ENCODE results near the gene VPS37C. TPM values are rescaled to one million over a fixed set of nuclear protein-coding genes. Genes with fewer than 3 reads are reported as not detected.

The VPS37C gene
- total and polyA plus RNA-seq, 10 of the 15 experiments (the other 5 are each of a cell fraction or from before 2014, with no cell fraction given) = 0.39 to 16.5 (median 7.8) TPM

DNA sequence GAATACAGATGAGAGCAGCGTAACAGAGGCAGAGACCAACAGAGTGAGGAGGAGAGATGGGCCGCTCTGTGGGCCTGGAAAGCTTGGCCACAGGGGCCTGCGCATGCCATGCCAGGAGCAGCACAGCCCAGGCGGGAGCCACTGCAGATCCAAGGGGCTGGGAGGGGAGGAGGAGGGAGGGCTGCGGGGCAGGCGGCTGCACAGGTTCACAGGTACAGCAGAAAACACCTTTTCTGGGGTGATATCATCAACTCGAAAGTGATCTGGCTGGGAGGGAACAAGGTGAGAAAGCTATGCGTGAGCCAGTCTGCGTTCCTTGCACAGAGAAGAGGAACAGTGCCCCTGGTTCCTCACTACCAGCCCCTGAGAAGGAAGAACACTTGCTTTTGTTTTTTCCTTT is 14.8 kb downstream of the VPS37C start:
- no peak for DNase-seq (ENCODE audit: low read depth, low spot score)
- H4K20me1 ChIP-seq (ENCODE audit: control insufficient read depth, insufficient read depth) = no peaks in the 10 kb centered on the region
- H2AFZ ChIP-seq (ENCODE audit: control insufficient read depth, low read depth, low read length) = no peak overlapping the region
- no peaks in the 10 kb centered on the region for H3K9me3 ChIP-seq (replicated peaks; ENCODE audit: control insufficient read depth, insufficient read depth, low read length)
- SMC1A ChIA-PET (ENCODE audit: uncharacterized antibody, unreplicated experiment) = interaction anchor here (1.1 to 1.4 kb wide), 2 partner anchors 10 to 11 kb away, joined by 3 to 5 read pairs; no protein-coding TSS in a partner anchor
- RAD21 ChIA-PET (ENCODE audit: unreplicated experiment) = no interaction called here
- H3K27ac ChIP-seq (ENCODE audit: control insufficient read depth, insufficient read depth) = no peak overlapping the region
- H3K79me2 ChIP-seq (ENCODE audit: control insufficient read depth, insufficient read depth, low read length) = peaks cover 3% of the 10 kb centered on the region
- 80% methylated on average over 8 of the region's 9 CpGs for WGBS (ENCODE audit: insufficient coverage, insufficient replicate concordance, low lambda C conversion rate, missing lambda C conversion rate)
- intact Hi-C loops (cut with micrococcal nuclease; ENCODE audit: unreplicated experiment) (no loop called here), in situ Hi-C loops (cut with MboI) (no loop called here)
- no peak overlapping the region for H3K9ac ChIP-seq (ENCODE audit: control insufficient read depth, insufficient read depth, low read length)
- peaks cover 2% of the 10 kb centered on the region; the same call in 1 of the 2 replicates for H3K4me1 ChIP-seq (ENCODE audit: control insufficient read depth, insufficient read depth, low read length)
- no peaks in the 10 kb centered on the region for H3K27me3 ChIP-seq (replicated peaks in 1 of 2; ENCODE audit: control insufficient read depth in 2 of 2, insufficient read depth in 2 of 2, low read length in 1 of 2)
- CTCF ChIA-PET = interaction anchor here (2.4 kb wide), 1 partner anchor 41 kb away, joined by 8 read pairs; no protein-coding TSS in a partner anchor
- no TSS peak for BruUV-seq (replicated peaks)
- H3K36me3 ChIP-seq (ENCODE audit: control insufficient read depth in 2 of 2, insufficient read depth in 2 of 2, low read length in 1 of 2) = no peaks in the 10 kb centered on the region; a peak in 1 of 4 replicates
- H3K4me3 ChIP-seq = no peak overlapping the region
- H3K4me2 ChIP-seq (ENCODE audit: control insufficient read depth, insufficient read depth) = no peak overlapping the region
- no peak for ATAC-seq
- POLR2A ChIA-PET = interaction anchor here (1.2 kb wide), 1 partner anchor 13 kb away, joined by 4 read pairs; no protein-coding TSS in a partner anchor
- TF ChIP-seq HSF1 (IDR thresholded peaks at IDR 0.05; ENCODE audit: low read depth, low read length) (no peak), USF2 (IDR thresholded peaks at IDR 0.05; ENCODE audit: borderline replicate concordance, low read depth, low read length) (no peak), TARDBP (IDR thresholded peaks at IDR 0.05; ENCODE audit: borderline replicate concordance) (no peak), NFYA (IDR thresholded peaks at IDR 0.05; ENCODE audit: borderline replicate concordance, low read depth, low read length) (no peak), ZNF217 (IDR thresholded peaks at IDR 0.05) (no peak), ZNF24 (IDR thresholded peaks at IDR 0.05) (no peak), IRF5 (IDR thresholded peaks at IDR 0.05; ENCODE audit: borderline replicate concordance) (no peak), GABPA (IDR thresholded peaks at IDR 0.05; ENCODE audit: low read depth) (no peak), ATF3 (IDR thresholded peaks at IDR 0.05; ENCODE audit: borderline replicate concordance, extremely low read depth, low read depth, low read length) (no peak), YBX1 (IDR thresholded peaks at IDR 0.05) (no peak), BACH1 (IDR thresholded peaks at IDR 0.05; ENCODE audit: borderline replicate concordance) (no peak)
- TF ChIP-seq, protein P1, sequence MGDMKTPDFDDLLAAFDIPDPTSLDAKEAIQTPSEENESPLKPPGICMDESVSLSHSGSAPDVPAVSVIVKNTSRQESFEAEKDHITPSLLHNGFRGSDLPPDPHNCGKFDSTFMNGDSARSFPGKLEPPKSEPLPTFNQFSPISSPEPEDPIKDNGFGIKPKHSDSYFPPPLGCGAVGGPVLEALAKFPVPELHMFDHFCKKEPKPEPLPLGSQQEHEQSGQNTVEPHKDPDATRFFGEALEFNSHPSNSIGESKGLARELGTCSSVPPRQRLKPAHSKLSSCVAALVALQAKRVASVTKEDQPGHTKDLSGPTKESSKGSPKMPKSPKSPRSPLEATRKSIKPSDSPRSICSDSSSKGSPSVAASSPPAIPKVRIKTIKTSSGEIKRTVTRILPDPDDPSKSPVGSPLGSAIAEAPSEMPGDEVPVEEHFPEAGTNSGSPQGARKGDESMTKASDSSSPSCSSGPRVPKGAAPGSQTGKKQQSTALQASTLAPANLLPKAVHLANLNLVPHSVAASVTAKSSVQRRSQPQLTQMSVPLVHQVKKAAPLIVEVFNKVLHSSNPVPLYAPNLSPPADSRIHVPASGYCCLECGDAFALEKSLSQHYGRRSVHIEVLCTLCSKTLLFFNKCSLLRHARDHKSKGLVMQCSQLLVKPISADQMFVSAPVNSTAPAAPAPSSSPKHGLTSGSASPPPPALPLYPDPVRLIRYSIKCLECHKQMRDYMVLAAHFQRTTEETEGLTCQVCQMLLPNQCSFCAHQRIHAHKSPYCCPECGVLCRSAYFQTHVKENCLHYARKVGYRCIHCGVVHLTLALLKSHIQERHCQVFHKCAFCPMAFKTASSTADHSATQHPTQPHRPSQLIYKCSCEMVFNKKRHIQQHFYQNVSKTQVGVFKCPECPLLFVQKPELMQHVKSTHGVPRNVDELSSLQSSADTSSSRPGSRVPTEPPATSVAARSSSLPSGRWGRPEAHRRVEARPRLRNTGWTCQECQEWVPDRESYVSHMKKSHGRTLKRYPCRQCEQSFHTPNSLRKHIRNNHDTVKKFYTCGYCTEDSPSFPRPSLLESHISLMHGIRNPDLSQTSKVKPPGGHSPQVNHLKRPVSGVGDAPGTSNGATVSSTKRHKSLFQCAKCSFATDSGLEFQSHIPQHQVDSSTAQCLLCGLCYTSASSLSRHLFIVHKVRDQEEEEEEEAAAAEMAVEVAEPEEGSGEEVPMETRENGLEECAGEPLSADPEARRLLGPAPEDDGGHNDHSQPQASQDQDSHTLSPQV (IDR thresholded peaks at IDR 0.05) = no peak
- no peak for FAIRE-seq

All from GM12878 (cell line).